Pancreas (tissue), 10 donors: ENCODE results near the gene CEL. TPM values are rescaled to one million over a fixed set of nuclear protein-coding genes. Genes with fewer than 3 reads are reported as not detected.
A peak's percentile ranks its signal among the peaks of the same experiment; 100 is the strongest.

Experiments
- ATAC-seq, 4 donors: fragments of 200-7000 bp; cut with Tn5 transposase; one replicate each; pipeline versions ENCODE4 v1.8.0 to v1.9.1; 2020; ENCODE audit warnings: mild to moderate bottlenecking in 4 of 4, moderate library complexity in 4 of 4
- DNase-seq, 6 donors: peaks; one replicate each; pipeline ENCODE4 v3.0.0-alpha.2; 2020
- FAIRE-seq: peaks from 2 replicates; lab custom pipeline; 2012; peaks lifted over from hg19 to GRCh38; lab: Jason Lieb, UNC
- H3K27ac ChIP-seq, 4 donors: fragments of 200-600 bp; sonication (generic); 1 replicate in 3 of 4; 2 replicates in 1 of 4; pipeline versions ENCODE4 v1.5.0 to v1.8.0; 2020
- H3K27me3 ChIP-seq, 4 donors: fragments of 200-600 bp; one replicate each; pipeline ENCODE4 v1.8.0; 2021
- H3K36me3 ChIP-seq, 3 donors: fragments of 200-600 bp; sonication (generic) in 1 of 3; one replicate each; pipeline versions ENCODE4 v1.5.0 to v1.8.0; 2020 to 2021
- H3K4me1 ChIP-seq, 3 donors: fragments of 200-600 bp; one replicate each; pipeline ENCODE4 v1.8.0; 2021
- H3K4me3 ChIP-seq, 4 donors: fragments of 200-600 bp; sonication (generic) in 2 of 4; one replicate each; pipeline versions ENCODE4 v1.5.0 to v1.8.0; 2020 to 2021
- H3K9me3 ChIP-seq, 4 donors: fragments of 200-600 bp; one replicate each; pipeline ENCODE4 v1.8.0; 2021
- whole genome bisulfite sequencing, 2 donors: extraction: QIAGEN DNeasy Blood & Tissue Kit; methylation state at CpG; one replicate each; pipeline ENCODE4 v1.1.7; 2013; 5-methylcytosine and 5-hydroxymethylcytosine counted together
- intact Hi-C, 3 donors: fragments of 100-400 bp; cut with DNase I; formaldehyde crosslinking; loops; one replicate each; pipeline versions ENCODE4 v1.11.1 to v1.14.2; 2022
- polyA plus RNA-seq, 2 donors: library from polyadenylated mRNA; stranded (reverse); fragments of 200-250 nt; gene quantifications; one replicate each; pipeline ENCODE4 v1.2.3, GENCODE V29; 2013
- total RNA-seq, 6 donors: library from RNA; stranded (reverse); fragmentation: NEBNext Ultra II Directional in 4 of 6; extraction: Animal tissue kit (Norgen Biotek cat#: 25700) in 4 of 6; gene quantifications; one replicate each; pipeline versions ENCODE4 v1.2.1 to v1.2.4, GENCODE V29; 2021 to 2023
- TF ChIP-seq, protein P1 (sequence below), 4 donors: fragments of 200-600 bp; sonication (generic) in 3 of 4; IDR thresholded peaks; one replicate each; pipeline versions ENCODE4 v1.5.0 to v1.8.0; 2021; ENCODE audit warnings: antibody characterized with exemption in 4 of 4
- donor health status: healthy with polysubstance abuse.
- donor health status: DM: no; HTN: no; CAD: no; lungs with moderate emphysema.
- donor health status: DM: no; HTN: no; CAD: no.
- donor health status: control.
- donor health status: control.
- donor health status: Bipolar disorder and iron deficiency.
- donor health status: DM: yes; HTN: yes; CAD: no.
- donor health status: DM: no; HTN: no; CAD: no.
- donor health status: DM: no; HTN: no; CAD: no.
- donor health status: DM: yes; HTN: yes; CAD: no.

CEL gene
- total and polyA plus RNA-seq, 8 donors: 2,560 to 24,413 (median 16,465) TPM

DNA sequence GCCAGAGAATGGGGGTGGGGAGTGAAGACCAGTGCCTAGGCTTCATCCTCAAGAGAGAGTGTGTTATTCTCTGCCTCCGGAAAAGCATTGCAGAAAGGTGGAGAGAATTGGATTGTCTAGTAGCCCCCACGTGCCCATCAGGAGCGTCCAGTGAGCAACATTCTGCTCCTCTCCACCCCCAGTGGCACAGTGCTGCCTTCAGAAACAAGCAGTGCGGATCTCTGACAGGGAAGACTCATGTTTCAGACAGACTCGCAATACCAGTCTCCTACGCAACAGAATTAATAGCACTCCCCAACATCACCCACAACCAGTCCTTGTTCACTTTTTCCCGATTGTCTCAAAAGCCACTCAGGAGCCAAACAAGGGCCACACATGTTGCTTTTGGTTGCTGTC, 14.9 kb upstream of the CEL start:
- 48 to 49% methylated on average over 7 of the region's 7 CpGs for WGBS, 2 donors
- Histone ChIP-seq H3K36me3 (peaks cover 0 to 33% (median 19%) of the 10 kb centered on the region in 3 donors), H3K27ac (peak overlapping the region in 3 of 4 donors; percentile 26 to 48 (median 45)), H3K4me1 (peaks cover 6 to 32% (median 23%) of the 10 kb centered on the region in 3 donors), H3K27me3 (no peaks in the 10 kb centered on the region), H3K4me3 (no peak overlapping the region), H3K9me3 (no peaks in the 10 kb centered on the region)
- FAIRE-seq (no peak), ATAC-seq (no peak), DNase-seq (no peak)
- TF ChIP-seq, protein P1, sequence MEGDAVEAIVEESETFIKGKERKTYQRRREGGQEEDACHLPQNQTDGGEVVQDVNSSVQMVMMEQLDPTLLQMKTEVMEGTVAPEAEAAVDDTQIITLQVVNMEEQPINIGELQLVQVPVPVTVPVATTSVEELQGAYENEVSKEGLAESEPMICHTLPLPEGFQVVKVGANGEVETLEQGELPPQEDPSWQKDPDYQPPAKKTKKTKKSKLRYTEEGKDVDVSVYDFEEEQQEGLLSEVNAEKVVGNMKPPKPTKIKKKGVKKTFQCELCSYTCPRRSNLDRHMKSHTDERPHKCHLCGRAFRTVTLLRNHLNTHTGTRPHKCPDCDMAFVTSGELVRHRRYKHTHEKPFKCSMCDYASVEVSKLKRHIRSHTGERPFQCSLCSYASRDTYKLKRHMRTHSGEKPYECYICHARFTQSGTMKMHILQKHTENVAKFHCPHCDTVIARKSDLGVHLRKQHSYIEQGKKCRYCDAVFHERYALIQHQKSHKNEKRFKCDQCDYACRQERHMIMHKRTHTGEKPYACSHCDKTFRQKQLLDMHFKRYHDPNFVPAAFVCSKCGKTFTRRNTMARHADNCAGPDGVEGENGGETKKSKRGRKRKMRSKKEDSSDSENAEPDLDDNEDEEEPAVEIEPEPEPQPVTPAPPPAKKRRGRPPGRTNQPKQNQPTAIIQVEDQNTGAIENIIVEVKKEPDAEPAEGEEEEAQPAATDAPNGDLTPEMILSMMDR (IDR thresholded peaks at IDR 0.05): no peak
- intact Hi-C loops: loop anchor here in 1 of 3 donors (10.0 kb wide), 1 partner anchor 308 kb away; the partner anchor contains the start of genes SURF1 and SURF2

DNA sequence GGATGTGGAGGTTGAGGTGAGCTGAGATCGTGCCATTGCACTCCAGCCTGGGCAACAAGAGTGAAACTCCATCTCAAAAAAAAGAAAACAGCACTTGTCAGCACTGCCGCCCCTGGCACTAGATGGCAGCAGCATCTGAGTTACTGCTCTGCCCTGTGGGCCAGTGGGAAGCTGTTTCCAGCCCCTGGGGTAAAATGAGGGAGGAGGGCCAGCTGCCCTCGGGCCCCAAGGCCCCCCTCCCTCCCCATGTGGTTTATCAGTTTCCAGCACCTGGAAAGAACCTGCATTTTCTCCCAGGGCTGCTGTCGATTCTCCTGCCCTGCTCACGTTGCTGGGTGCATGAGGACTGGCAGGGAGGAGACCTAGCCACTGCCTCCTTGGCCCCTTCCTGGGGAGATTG, 13.2 kb upstream of the CEL start:
- intact Hi-C loops: loop anchor here in 1 of 3 donors (10.0 kb wide), 1 partner anchor 306 kb away; the partner anchor contains the start of genes SURF1 and SURF2
- peak; percentile 78 to 95 (median 94) for DNase-seq
- ATAC-seq: peak; percentile 76 to 86 (median 81)
- peaks cover 6 to 40% (median 24%) of the 10 kb centered on the region in 3 donors for H3K4me1 ChIP-seq
- H3K36me3 ChIP-seq: peaks cover 0 to 27% (median 7%) of the 10 kb centered on the region in 3 donors
- peak overlapping the region; percentile 36 to 73 (median 59) for H3K27ac ChIP-seq
- 19 to 24% methylated on average over 5 of the region's 5 CpGs for WGBS, 2 donors
- TF ChIP-seq, protein P1 (IDR thresholded peaks at IDR 0.05): peak; percentile 19 to 45 (median 38)
- H3K9me3 ChIP-seq: no peaks in the 10 kb centered on the region
- no peak for FAIRE-seq
- peak overlapping the region in 1 of 4 donors; percentile 17 for H3K4me3 ChIP-seq
- no peaks in the 10 kb centered on the region for H3K27me3 ChIP-seq

DNA sequence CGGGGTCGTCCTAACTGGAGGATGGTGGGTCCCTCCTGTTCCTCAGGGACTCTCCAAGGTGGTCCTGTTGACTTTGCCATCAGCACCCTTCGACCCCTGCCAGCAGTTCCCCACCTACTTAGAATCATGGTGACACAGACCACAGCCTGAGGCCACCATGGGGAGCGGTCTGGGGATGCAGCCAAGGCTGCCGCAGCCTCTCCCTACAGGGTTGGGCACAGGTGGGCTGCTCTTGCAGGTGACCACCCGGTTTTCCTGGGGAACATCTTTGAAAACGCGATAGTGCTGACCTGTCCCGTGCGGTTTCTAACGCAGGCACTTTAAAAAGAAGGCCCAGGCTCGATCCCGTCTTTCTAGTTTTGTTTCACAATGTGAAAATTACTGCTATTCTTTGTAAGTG, 12.7 kb upstream of the CEL start:
- TF ChIP-seq, protein P1 (IDR thresholded peaks at IDR 0.05): no peak
- peaks cover 0 to 23% (median 5%) of the 10 kb centered on the region in 3 donors for H3K36me3 ChIP-seq
- H3K9me3 ChIP-seq: no peaks in the 10 kb centered on the region
- peak overlapping the region; percentile 36 to 73 (median 59) for H3K27ac ChIP-seq
- H3K27me3 ChIP-seq: no peaks in the 10 kb centered on the region
- DNase-seq (no peak), FAIRE-seq (no peak), ATAC-seq (peak in 2 of 4 donors; percentile 1 to 2)
- H3K4me1 ChIP-seq: peaks cover 6 to 40% (median 26%) of the 10 kb centered on the region in 3 donors
- intact Hi-C loops: loop anchor here in 1 of 3 donors (10.0 kb wide), 1 partner anchor 306 kb away; the partner anchor contains the start of genes SURF1 and SURF2
- WGBS, 2 donors: 36 to 45% methylated on average over 13 of the region's 13 CpGs
- peak overlapping the region in 1 of 4 donors; percentile 17 for H3K4me3 ChIP-seq

DNA sequence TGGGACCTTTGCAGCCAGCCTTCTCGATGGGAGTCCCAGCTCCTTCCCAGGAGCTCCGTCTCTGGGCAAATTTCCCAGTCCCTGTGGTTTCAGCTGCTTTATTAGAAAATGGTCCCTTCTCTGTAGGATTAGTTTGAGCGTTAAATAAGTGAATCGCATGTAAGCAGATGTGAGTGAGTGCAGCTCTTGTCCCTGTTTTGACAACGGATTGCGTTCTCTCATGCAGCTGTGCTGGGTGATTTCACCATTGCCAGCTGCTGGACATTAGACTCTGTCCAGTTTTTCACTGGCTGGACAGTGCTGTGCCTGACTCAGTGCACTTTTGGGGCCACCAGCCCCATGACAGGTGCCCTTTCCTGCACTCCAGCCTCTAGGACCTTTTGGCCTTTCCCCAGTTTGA, 11.6 kb upstream of the CEL start:
- H3K4me1 ChIP-seq: peaks cover 11 to 47% (median 35%) of the 10 kb centered on the region in 3 donors
- no peaks in the 10 kb centered on the region for H3K27me3 ChIP-seq
- DNase-seq: peak in 4 of 6 donors; percentile 32 to 51 (median 44)
- ATAC-seq: no peak
- intact Hi-C loops: no loop called here
- 40 to 45% methylated on average over 6 of the region's 6 CpGs for WGBS, 2 donors
- no peak for FAIRE-seq
- H3K27ac ChIP-seq: peak overlapping the region; percentile 28 to 73 (median 68)
- peak overlapping the region in 2 of 4 donors; percentile 3 to 15 for H3K4me3 ChIP-seq
- TF ChIP-seq, protein P1 (IDR thresholded peaks at IDR 0.05): no peak
- H3K36me3 ChIP-seq: peaks cover 0 to 16% (median 5%) of the 10 kb centered on the region in 3 donors
- no peaks in the 10 kb centered on the region for H3K9me3 ChIP-seq

DNA sequence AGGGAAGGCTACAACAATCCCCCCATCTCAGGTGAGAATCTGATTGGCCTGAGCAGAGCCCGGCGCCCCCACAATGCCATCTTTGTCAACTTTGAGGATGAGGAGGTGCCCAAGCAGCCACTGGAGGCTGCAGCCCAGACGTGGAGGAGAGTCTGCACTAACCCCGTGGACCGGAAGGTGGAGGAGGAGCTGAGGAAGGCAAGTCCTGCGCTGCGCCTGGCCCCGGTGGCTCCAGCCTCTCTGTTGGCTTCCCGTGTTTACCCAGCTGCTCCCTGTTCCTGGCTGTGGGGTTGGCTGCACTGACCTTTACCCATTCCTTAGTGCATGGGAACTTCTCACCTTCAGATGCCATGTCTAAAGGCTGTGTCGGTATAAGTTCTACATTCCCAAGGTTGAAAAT, 11.0 kb upstream of the CEL start:
- Histone ChIP-seq H3K9me3 (no peaks in the 10 kb centered on the region), H3K27ac (peak overlapping the region; percentile 28 to 73 (median 68)), H3K4me3 (peak overlapping the region in 2 of 4 donors; percentile 3 to 15), H3K4me1 (peaks cover 16 to 52% (median 42%) of the 10 kb centered on the region in 3 donors), H3K27me3 (no peaks in the 10 kb centered on the region), H3K36me3 (peaks cover 0 to 16% (median 5%) of the 10 kb centered on the region in 3 donors)
- intact Hi-C loops: no loop called here
- peak; percentile 81 to 96 (median 93) for DNase-seq
- TF ChIP-seq, protein P1 (IDR thresholded peaks at IDR 0.05): peak in 1 of 4 donors; percentile 19
- 36 to 47% methylated on average over 10 of the region's 10 CpGs for WGBS, 2 donors
- peak; percentile 66 to 75 (median 72) for ATAC-seq
- FAIRE-seq: no peak
